GM19372 (cell line): ENCODE measurements around the gene RAB27A.
"Not testable (repeated sequence)": the region's sequence is repeated elsewhere in the genome, so short reads cannot be mapped to it uniquely, and the experiment has no call there.

Experiments
- ATAC-seq: cut with Tn5 transposase; IDR thresholded peaks from one replicate; pipeline ENCODE4 v1.9.1; 2021; ENCODE audit warnings: mild to moderate bottlenecking, low read depth, moderate library complexity; ENCODE audit not compliant: unreplicated experiment

Gene RAB27A

GRCh38 chr15:55282284-55282833 lies 7.3 kb downstream of the RAB27A start:
- no peak for ATAC-seq

GRCh38 chr15:55281517-55282228 lies 7.9 kb downstream of the RAB27A start:
- no peak for ATAC-seq

GRCh38 chr15:55280589-55280988 lies 9.0 kb downstream of the RAB27A start:
- ATAC-seq = not testable (repeated sequence)

- ATAC-seq = peak; percentile 73
These were observed 9.8 kb downstream of the RAB27A start for GRCh38 chr15:55279746-55280351.

GRCh38 chr15:55279100-55279745 lies 10.4 kb downstream of the RAB27A start:
- ATAC-seq = no peak

- ATAC-seq = no peak
These were observed 11.9 kb downstream of the RAB27A start for GRCh38 chr15:55277715-55278114.

GRCh38 chr15:55277116-55277564 lies 12.5 kb downstream of the RAB27A start:
- peak; percentile 45 for ATAC-seq

GRCh38 chr15:55276324-55276723 lies 13.3 kb downstream of the RAB27A start:
- no peak for ATAC-seq

GRCh38 chr15:55270291-55270690 lies 19.3 kb downstream of the RAB27A start:
- no peak for ATAC-seq

GRCh38 chr15:55268176-55268695 lies 21.4 kb downstream of the RAB27A start:
- ATAC-seq = no peak

- ATAC-seq = peak; percentile 93
These were observed 22.0 kb downstream of the RAB27A start for GRCh38 chr15:55267401-55268175.

GRCh38 chr15:55266547-55266946 lies 23.1 kb downstream of the RAB27A start:
- no peak for ATAC-seq

GRCh38 chr15:55260562-55261131 lies 29.0 kb downstream of the RAB27A start:
- ATAC-seq = no peak

- ATAC-seq = no peak
These were observed 31.7 kb downstream of the RAB27A start for GRCh38 chr15:55257938-55258337.

GRCh38 chr15:55257012-55257670 lies 32.5 kb downstream of the RAB27A start:
- ATAC-seq = no peak

- ATAC-seq = no peak
These were observed 33.2 kb downstream of the RAB27A start for GRCh38 chr15:55256281-55257011.

- ATAC-seq = no peak
These were observed 33.9 kb downstream of the RAB27A start for GRCh38 chr15:55255714-55256113.

- peak; percentile 41 for ATAC-seq
These were observed 34.5 kb downstream of the RAB27A start for GRCh38 chr15:55254916-55255679.
